GM18868 (cell line): Measurements from ENCODE around the gene CCDC116.
"Not testable (repeated sequence)": the region's sequence is repeated elsewhere in the genome, so short reads cannot be mapped to it uniquely, and the experiment has no call there.

Experiments
- ATAC-seq: cut with Tn5 transposase; IDR thresholded peaks from one replicate; pipeline ENCODE4 v1.9.1; 2021; ENCODE audit warnings: mild to moderate bottlenecking, moderate library complexity; ENCODE audit not compliant: unreplicated experiment

The CCDC116 gene

GRCh38 chr22:21629255-21630149 lies 3.1 kb upstream of the CCDC116 start, which contains the start of gene YDJC:
Gene YDJC, minus strand, starts transcription at chr22:21630022. Its CDS starts 8 bp downstream, at chr22:21630014.
- ATAC-seq, result peak; percentile 79

GRCh38 chr22:21631025-21631424 lies 1.5 kb upstream of the CCDC116 start:
- ATAC-seq, result no peak

DNA sequence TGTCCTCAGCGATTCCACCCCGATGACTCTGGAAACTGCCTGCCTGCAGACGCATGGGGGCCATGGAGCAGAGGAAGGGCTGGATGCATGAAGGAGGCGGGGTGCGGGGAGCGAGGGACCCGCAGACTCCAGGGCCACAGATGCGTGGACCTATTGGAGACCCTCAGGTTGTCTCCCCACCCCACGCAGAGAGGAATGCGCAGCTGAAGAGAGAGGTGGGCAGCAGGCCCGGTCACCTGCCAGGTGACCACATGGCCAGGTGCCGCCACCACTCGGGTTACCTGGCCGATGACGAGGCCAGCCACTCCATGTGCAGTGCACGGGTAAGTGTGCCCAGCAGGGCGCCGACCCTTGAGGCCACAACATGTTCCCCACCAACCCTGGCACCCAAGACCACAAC lies 371 bp downstream of the CCDC116 start:
- ATAC-seq, result no peak

GRCh38 chr22:21633481-21633880 lies 921 bp downstream of the CCDC116 start:
- ATAC-seq, result no peak

DNA sequence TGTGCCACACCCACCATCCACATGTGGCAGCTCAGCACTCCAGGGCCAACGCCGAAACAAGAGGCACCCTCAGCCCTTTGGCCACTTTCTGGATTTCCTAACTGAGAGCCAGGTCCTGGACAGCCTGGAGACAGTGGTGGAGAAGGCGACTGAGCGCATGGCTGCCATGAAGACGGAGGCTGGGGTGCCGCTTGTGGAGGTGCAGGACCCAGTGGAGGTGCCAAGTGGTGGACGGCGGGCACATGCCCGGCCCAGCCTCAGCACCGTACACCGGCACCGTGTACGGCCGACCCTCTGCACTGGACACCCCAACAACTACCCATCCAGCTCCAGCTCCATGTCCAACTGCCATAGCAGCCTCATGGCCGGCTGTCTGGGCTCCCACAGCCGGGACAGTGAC lies 1.5 kb downstream of the CCDC116 start:
- no peak for ATAC-seq

DNA sequence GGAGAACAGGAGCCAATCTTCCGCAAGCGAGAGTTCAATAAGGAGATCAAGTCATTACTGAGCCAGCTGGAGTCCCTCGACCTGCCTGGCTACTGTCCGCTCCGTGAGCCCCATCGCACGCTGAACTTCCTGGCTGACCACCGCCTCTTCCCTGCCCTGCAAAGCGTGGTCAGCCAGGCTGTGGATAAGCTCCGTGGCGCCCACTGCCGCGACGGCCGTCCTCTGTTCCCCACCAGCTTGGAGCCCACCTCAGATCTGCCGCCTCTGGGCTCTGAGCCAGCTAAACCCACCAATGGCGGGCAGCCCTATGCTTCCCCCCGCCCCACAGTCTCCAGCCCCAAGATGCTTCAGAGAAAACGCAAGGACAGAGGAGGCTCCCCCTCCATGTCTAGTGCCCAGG lies 2.3 kb downstream of the CCDC116 start:
- ATAC-seq, result no peak

DNA sequence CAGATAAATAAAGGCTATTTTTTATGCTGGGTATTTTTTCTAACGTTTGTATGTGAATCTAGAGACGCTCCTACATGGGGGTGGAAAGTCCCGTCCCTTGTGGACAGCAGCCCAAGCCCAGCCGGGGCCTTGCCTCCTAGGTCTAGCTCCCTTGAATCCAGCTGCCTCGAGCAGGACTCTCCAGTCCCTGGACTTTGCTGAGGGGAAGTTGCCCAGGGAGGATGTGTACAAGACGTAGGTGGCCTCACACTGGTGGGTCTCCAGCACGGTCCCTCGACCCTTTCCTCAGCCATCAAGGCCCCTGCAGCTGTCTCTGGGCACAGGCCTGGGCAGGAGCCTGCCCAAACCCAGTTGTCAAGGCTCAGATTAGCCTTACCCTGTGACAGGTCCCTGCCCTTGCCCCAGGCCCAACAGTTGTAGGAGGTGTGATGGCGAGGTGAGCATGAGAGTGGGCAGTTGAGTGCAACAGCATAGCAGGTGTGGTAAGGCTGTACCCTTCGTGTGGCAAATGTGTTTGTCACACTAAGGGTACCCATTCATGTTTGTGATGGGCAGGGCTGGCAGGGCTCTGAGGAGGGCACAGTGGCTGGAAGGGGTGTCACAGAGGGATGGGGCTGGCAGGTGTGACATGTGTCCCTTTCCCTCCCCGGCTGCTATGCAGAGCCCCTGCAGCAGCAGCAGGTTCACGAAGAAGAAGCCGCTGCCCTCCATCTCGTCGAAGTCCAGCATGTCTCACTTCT lies 3.4 kb downstream of the CCDC116 start:
- ATAC-seq, result no peak

- no peak for ATAC-seq
Measured at GRCh38 chr22:21636629-21637218, 4.2 kb downstream of the CCDC116 start.

- ATAC-seq, result not testable (repeated sequence)
Measured at GRCh38 chr22:21637450-21637849, 4.9 kb downstream of the CCDC116 start.

GRCh38 chr22:21639359-21639758 lies 6.8 kb downstream of the CCDC116 start:
- ATAC-seq, result no peak

- ATAC-seq, result no peak
Measured at GRCh38 chr22:21640810-21641209, 8.2 kb downstream of the CCDC116 start.

GRCh38 chr22:21641417-21641788 lies 8.8 kb downstream of the CCDC116 start:
- no peak for ATAC-seq

DNA sequence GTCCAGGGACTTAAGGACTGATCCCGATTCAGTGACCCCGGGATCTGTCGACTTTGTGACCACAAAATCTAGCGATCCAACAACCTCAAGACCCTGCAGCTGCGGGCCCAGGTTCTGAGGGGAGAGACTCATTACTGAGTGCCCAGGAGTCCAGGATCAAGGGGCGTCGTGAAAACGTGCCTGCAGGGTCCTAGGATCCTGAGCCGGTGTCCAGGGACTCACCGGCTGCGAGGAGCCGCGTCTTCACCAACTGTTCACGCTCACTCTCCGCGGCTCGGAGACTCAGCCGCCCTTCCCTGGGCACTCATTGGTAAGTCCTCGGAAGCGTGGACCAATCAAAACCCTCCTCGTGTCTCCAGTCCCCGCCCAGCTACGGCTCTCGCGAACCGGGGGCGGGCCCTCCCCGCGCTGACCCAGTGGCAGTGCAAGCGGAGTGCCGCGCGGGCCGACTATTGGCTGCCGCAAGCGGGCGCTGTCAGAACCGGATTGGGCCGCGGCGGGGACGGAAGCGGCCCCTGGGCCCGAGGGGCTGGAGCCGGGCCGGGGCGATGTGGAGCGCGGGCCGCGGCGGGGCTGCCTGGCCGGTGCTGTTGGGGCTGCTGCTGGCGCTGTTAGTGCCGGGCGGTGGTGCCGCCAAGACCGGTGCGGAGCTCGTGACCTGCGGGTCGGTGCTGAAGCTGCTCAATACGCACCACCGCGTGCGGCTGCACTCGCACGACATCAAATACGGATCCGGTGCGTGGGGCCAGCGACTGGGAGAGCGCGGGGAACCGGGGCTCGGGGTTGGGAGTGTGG lies 9.4 kb downstream of the CCDC116 start, which contains the start of gene SDF2L1:
Gene SDF2L1 (plus strand): TSS at position 514 of the 795 bp plus-strand sequence. CDS start 35 bp downstream, at position 549.
- peak; percentile 94 for ATAC-seq

DNA sequence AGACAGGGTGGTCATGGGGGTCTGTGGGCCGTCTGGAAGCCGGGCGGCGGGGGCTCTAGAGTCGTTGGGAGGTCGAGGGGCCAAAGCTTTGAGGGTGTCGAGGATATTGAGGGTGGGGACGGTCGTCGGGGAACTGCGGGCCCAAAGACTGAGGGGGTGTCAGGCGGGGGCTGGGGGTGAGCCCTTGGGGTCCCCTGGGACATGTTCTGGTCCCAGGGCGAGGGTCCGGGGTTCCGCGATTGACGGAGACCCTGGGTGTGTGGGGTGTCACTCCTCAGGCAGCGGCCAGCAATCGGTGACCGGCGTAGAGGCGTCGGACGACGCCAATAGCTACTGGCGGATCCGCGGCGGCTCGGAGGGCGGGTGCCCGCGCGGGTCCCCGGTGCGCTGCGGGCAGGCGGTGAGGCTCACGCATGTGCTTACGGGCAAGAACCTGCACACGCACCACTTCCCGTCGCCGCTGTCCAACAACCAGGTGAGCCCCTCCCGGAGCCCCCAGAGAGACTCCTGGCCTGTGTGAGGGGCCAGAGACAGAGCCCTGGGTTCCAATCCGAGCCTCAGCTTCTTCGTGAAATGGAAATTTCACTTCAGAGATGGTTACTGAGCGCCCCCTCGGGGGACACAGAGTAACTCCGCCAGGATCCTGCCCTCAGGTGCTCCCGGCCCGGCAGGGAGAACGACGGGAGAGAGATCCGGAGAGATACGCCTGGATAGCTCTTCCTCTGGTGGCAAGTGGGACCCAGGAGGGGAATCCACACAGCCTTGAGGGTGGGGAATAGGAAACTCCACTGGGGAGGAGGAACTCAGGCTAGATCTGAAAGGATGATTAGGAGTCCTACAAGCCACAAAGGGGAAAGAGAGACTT lies 10.3 kb downstream of the CCDC116 start:
- ATAC-seq, result no peak

DNA sequence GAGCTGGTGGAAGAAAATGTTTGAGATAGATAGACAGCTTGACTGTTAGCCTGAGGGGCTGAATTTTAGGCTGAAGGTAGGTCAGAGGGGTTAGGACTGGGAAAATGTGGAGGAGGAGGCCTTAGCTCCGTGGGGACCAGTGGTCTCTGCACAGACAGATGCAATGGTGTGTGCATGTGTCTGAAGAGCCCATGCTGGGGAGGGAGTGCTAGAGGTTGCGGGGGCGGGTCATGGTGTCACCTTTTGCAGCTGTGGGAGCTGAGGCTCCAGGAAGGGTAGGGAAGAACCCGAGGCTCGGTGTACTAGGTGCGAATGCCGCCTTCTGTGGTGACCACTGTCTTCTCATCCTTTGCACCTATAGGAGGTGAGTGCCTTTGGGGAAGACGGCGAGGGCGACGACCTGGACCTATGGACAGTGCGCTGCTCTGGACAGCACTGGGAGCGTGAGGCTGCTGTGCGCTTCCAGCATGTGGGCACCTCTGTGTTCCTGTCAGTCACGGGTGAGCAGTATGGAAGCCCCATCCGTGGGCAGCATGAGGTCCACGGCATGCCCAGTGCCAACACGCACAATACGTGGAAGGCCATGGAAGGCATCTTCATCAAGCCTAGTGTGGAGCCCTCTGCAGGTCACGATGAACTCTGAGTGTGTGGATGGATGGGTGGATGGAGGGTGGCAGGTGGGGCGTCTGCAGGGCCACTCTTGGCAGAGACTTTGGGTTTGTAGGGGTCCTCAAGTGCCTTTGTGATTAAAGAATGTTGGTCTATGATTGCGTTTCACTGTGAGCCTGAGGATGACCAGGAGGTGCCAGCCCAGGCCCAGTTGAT lies 11.2 kb downstream of the CCDC116 start:
- ATAC-seq, result no peak

DNA sequence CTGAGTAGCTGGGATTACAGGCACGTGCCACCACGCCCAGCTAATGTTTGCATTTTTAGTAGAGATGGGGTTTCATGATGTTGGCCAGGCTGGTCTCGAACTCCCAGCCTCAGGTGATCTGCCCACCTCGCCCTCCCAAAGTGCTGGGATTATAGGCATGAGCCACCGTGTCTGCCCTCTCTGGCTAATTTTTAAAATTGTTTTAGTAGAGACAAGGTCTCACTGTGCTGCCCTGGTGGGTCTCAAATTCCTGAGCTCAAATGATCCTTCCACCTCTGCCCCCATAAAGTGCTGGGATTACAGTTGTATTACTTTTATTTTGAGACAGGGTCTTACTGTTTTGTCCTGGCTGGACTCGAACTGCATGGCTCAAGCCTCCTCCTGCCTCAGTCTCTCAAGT lies 13.0 kb downstream of the CCDC116 start:
- not testable (repeated sequence) for ATAC-seq

DNA sequence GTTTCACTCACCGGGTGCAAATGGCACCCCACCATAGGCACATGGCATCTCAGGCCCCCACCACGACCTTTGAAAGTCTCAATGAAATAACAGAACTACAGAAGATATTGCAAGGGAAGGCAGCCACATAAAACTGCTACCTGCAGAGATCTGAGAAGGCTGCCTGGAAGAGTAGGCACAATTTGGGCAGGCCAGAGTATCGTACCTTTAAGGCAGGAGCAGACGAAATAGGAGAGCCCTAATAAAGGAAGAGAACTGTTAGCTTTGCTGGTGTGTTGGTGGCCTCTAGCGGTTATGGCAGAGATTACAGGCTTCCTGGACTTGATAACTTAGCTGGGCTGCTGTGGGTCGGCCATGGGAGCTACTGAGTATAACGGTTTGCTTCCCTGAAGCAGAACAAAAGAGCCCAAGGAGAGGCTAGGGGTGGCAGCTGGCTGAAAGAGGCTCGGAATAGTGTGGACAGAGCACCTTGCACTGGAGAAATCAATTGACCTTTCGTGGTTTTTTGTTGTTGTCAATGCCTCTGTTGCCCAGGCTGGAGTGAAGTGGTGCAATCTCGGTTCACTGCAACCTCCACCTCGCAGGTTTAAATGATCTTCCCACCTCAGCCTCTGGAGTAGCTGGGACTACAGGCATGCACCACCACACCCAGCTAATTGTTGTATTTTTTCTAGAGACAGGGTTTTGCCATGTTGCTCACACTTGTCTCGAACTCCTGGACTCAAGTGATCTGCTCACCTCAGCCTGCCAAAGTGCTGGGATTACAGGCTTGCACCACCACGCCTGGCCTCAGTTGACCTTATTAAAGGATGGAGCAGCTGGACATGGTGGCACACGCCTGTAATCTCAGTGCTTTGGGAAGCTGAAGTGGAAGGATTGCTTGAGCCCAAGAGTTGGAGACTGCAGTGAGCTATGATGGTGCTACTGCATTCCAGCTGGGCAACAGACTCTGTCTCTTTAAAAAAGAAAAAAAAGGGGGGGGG lies 14.3 kb downstream of the CCDC116 start:
- ATAC-seq, result no peak

DNA sequence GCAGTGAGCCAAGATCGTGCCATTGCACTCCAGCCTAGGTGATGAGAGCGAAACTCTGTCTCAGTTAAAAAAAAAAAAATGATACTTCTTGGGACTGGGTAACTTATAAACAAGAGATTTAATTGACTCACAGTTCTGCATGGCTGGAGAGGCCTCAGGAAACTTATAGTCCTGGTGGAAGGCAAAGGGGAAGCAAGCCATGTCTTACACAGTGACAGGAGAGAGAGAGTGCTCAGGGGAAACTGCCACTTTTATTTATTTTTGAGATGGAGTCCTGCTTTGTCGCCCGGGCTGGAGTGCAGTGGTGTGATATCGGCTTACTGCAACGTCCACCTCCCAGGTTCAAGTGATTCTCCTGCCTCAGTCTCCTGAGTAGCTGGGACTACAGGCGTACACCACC lies 17.7 kb downstream of the CCDC116 start:
- ATAC-seq, result no peak
